HL-60 (cell line): Measurements from ENCODE around the gene CCDC134.

ENCODE experiments used
- CTCF ChIP-seq: IDR thresholded peaks from one replicate; pipeline ENCODE4 v1.5.1; 2011; ENCODE audit warnings: low read length, control low read depth, inconsistent platforms; ENCODE audit not compliant: insufficient read depth
- GABPA ChIP-seq: IDR thresholded peaks from 2 replicates; pipeline ENCODE4 v1.6.1; 2012; ENCODE audit warnings: low read depth
- POLR2AphosphoS5 ChIP-seq: IDR thresholded peaks from 2 replicates; pipeline ENCODE4 v1.6.1; 2012; ENCODE audit warnings: low read depth
- SPI1 ChIP-seq: IDR thresholded peaks from 2 replicates; pipeline ENCODE4 v1.6.1; 2012; ENCODE audit warnings: low read depth, mild to moderate bottlenecking, borderline replicate concordance

GRCh38 chr22:41810022-41810421, 9.5 kb downstream of the CCDC134 start:
- TF ChIP-seq POLR2AphosphoS5 (no peak), CTCF (no peak), GABPA (no peak), SPI1 (no peak)
